Mesenchymal stem cell (in vitro differentiated cells and primary cell): ENCODE results near the gene FOXP1.

Experiments
- DNase-seq: peaks from one replicate; pipeline ENCODE4 v3.0.0-alpha.2; 2013
- H2AFZ ChIP-seq: one replicate; pipeline ENCODE4 v1.6.1; 2013; ENCODE audit warnings: low read depth, mild to moderate bottlenecking, control low read depth, inconsistent platforms, low read length, moderate library complexity
- H2AK5ac ChIP-seq: 2 replicates; pipeline ENCODE4 v1.6.1; 2013; ENCODE audit warnings: low read length, moderate library complexity, mild to moderate bottlenecking, inconsistent platforms; ENCODE audit not compliant: severe bottlenecking
- H2BK120ac ChIP-seq: one replicate; pipeline ENCODE4 v1.6.1; 2013; ENCODE audit warnings: low read depth, mild to moderate bottlenecking, inconsistent platforms, low read length, moderate library complexity
- H2BK12ac ChIP-seq, 2 experiments: one replicate each; pipeline ENCODE4 v1.6.1; 2013; ENCODE audit warnings: inconsistent platforms in 2 of 2, low read length in 2 of 2, mild to moderate bottlenecking in 2 of 2, moderate library complexity in 2 of 2, control low read depth in 1 of 2
- H2BK15ac ChIP-seq: one replicate; pipeline ENCODE4 v1.6.1; 2013; ENCODE audit warnings: mild to moderate bottlenecking, low read depth, inconsistent platforms; ENCODE audit not compliant: poor library complexity, severe bottlenecking
- H2BK5ac ChIP-seq: 2 replicates; pipeline ENCODE4 v1.6.1; 2013; ENCODE audit warnings: low read depth, mild to moderate bottlenecking, low read length, control low read depth, inconsistent platforms; ENCODE audit not compliant: poor library complexity, severe bottlenecking
- H3K14ac ChIP-seq, 2 experiments: one replicate each; pipeline ENCODE4 v1.6.1; 2013; ENCODE audit warnings: inconsistent platforms in 2 of 2, low read length in 2 of 2, control low read depth in 1 of 2, mild to moderate bottlenecking in 1 of 2, moderate library complexity in 1 of 2
- H3K18ac ChIP-seq, 2 experiments: one replicate each; pipeline ENCODE4 v1.6.1; 2013; ENCODE audit warnings: inconsistent platforms in 2 of 2, low read length in 2 of 2, control low read depth in 1 of 2, low read depth in 1 of 2, mild to moderate bottlenecking in 1 of 2
- H3K23ac ChIP-seq, 2 experiments: one replicate each; pipeline ENCODE4 v1.6.1; 2013; ENCODE audit warnings: inconsistent platforms in 2 of 2, low read length in 2 of 2, mild to moderate bottlenecking in 2 of 2, moderate library complexity in 2 of 2, control low read depth in 1 of 2
- H3K27ac ChIP-seq: 2 replicates; pipeline ENCODE4 v1.5.1; 2013; ENCODE audit warnings: mild to moderate bottlenecking, moderate library complexity, low read length, control low read depth, inconsistent platforms; ENCODE audit not compliant: poor library complexity, severe bottlenecking
- H3K27me3 ChIP-seq, 2 experiments: 2 replicates each; pipeline versions ENCODE4 v1.6.1 to v1.7.0; 2013; ENCODE audit warnings: low read length in 2 of 2, mild to moderate bottlenecking in 2 of 2, moderate library complexity in 2 of 2, control low read depth in 1 of 2, inconsistent platforms in 1 of 2; ENCODE audit not compliant: control insufficient read depth in 1 of 2, insufficient read depth in 1 of 2
- H3K36me3 ChIP-seq, 2 experiments: 2 replicates each; pipeline versions ENCODE4 v1.6.1 to v1.7.0; 2013; ENCODE audit warnings: low read length in 2 of 2, control low read depth in 1 of 2, inconsistent platforms in 1 of 2, low read depth in 1 of 2, mild to moderate bottlenecking in 1 of 2; ENCODE audit not compliant: insufficient read depth in 2 of 2, control insufficient read depth in 1 of 2
- H3K4ac ChIP-seq, 2 experiments: one replicate each; pipeline ENCODE4 v1.6.1; 2013; ENCODE audit warnings: inconsistent platforms in 2 of 2, low read length in 2 of 2, mild to moderate bottlenecking in 2 of 2, moderate library complexity in 2 of 2, control low read depth in 1 of 2, low read depth in 1 of 2
- H3K4me1 ChIP-seq: 2 replicates; pipeline ENCODE4 v1.6.1; 2013; ENCODE audit warnings: low read depth, low read length, control low read depth; ENCODE audit not compliant: control insufficient read depth, insufficient read depth
- H3K4me2 ChIP-seq: 2 replicates; pipeline ENCODE4 v1.6.1; 2013; ENCODE audit warnings: low read length, mild to moderate bottlenecking, inconsistent platforms; ENCODE audit not compliant: poor library complexity, severe bottlenecking
- H3K4me3 ChIP-seq, 2 experiments: 2 replicates each; pipeline versions ENCODE4 v1.5.1 to v1.7.0; 2013; ENCODE audit warnings: low read length in 2 of 2, mild to moderate bottlenecking in 2 of 2, control low read depth in 1 of 2, low read depth in 1 of 2; ENCODE audit not compliant: insufficient read depth in 1 of 2
- H3K79me1 ChIP-seq: replicated peaks from 2 replicates; pipeline ENCODE4 v1.6.1; 2013; ENCODE audit warnings: mild to moderate bottlenecking, control low read depth, low read length, inconsistent platforms; ENCODE audit not compliant: poor library complexity, severe bottlenecking
- H3K9ac ChIP-seq: 2 replicates; pipeline ENCODE4 v1.7.0; 2013; ENCODE audit warnings: mild to moderate bottlenecking, low read length, moderate library complexity
- H3K9me3 ChIP-seq: 2 replicates; pipeline ENCODE4 v1.7.0; 2013; ENCODE audit warnings: mild to moderate bottlenecking, low read length; ENCODE audit not compliant: control insufficient read depth
- H4K8ac ChIP-seq: one replicate; pipeline ENCODE4 v1.6.1; 2013; ENCODE audit warnings: inconsistent platforms, mild to moderate bottlenecking, low read length, moderate library complexity
- H4K91ac ChIP-seq: one replicate; pipeline ENCODE4 v1.6.1; 2013; ENCODE audit warnings: mild to moderate bottlenecking, low read length, inconsistent platforms
- WGBS: methylation state at CpG from one replicate; pipeline ENCODE4 v1.1.7; 2013; ENCODE audit warnings: mixed read lengths; 5-methylcytosine and 5-hydroxymethylcytosine counted together

The FOXP1 gene

DNA sequence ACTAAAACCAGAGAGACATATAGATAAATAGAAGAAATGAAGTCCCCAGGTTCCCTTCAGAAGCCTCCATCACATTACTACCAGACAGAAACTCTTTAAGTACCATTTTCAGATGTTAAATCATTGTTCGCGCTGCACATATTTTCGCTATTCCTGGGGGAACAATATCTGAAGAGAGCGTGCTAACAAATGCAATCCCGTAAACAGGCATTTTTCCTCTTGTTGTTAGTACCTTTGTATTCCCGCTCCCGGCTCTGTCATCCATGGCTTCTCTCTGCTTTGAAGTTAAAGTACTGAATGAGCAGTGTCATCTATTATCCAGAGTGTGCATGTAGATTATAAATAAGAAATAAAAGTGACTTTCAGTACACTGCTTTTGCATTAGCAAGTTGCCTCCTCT is 412.3 kb downstream of the FOXP1 start:
- Histone ChIP-seq H2BK15ac (no peak overlapping the region), H2AFZ (no peak overlapping the region)
- 90% methylated on average over 7 of the region's 7 CpGs for WGBS

GRCh38 chr3:71168880-71169411 is 414.6 kb downstream of the FOXP1 start:
- Histone ChIP-seq H2AFZ (no peak overlapping the region), H2BK12ac (no peak overlapping the region), H4K8ac (no peak overlapping the region), H4K91ac (no peak overlapping the region), H3K4me2 (no peak overlapping the region), H2BK15ac (no peak overlapping the region), H3K18ac (peak overlapping the region; percentile 13 to 61), H2BK5ac (no peak overlapping the region), H3K23ac (no peak overlapping the region), H2BK120ac (no peak overlapping the region), H2AK5ac (no peak overlapping the region), H3K9ac (peak overlapping the region; percentile 87), H3K4me1 (peaks cover 3% of the 10 kb centered on the region), H3K36me3 (peaks cover 0 to 3% of the 10 kb centered on the region in 2 experiments), H3K4me3 (no peak overlapping the region), H3K14ac (no peak overlapping the region), H3K79me1 (peaks cover 17% of the 10 kb centered on the region), H3K4ac (no peak overlapping the region), H3K9me3 (no peaks in the 10 kb centered on the region), H3K27ac (peak overlapping the region; percentile 34), H3K27me3 (no peaks in the 10 kb centered on the region)
- WGBS, result 32% methylated on average over 11 of the region's 11 CpGs
- peak; percentile 41 for DNase-seq

More for the DNA sequence above, 412.3 kb downstream of the FOXP1 start:
- Histone ChIP-seq H2BK120ac (no peak overlapping the region), H2BK12ac (no peak overlapping the region), H3K4me2 (no peak overlapping the region), H3K23ac (no peak overlapping the region), H3K4me3 (no peak overlapping the region), H3K14ac (no peak overlapping the region), H3K27me3 (no peaks in the 10 kb centered on the region), H3K9ac (no peak overlapping the region), H3K4me1 (peaks cover 4% of the 10 kb centered on the region), H3K27ac (no peak overlapping the region), H3K36me3 (peaks cover 0 to 4% of the 10 kb centered on the region in 2 experiments), H2BK5ac (no peak overlapping the region), H3K18ac (no peak overlapping the region), H3K9me3 (no peaks in the 10 kb centered on the region), H3K4ac (no peak overlapping the region), H3K79me1 (peaks cover 19% of the 10 kb centered on the region), H2AK5ac (no peak overlapping the region), H4K91ac (no peak overlapping the region), H4K8ac (no peak overlapping the region)
- no peak for DNase-seq

- peak overlapping the region; percentile 12 for H3K27ac ChIP-seq
- no peak overlapping the region for H2BK5ac ChIP-seq
- H4K91ac ChIP-seq, result no peak overlapping the region
- H3K4ac ChIP-seq, result no peak overlapping the region
- no peaks in the 10 kb centered on the region for H3K27me3 ChIP-seq
- H3K9ac ChIP-seq, result peak overlapping the region; percentile 87
- peaks cover 13% of the 10 kb centered on the region for H3K79me1 ChIP-seq
- no peak overlapping the region for H2AK5ac ChIP-seq
- H2BK15ac ChIP-seq, result no peak overlapping the region
- H3K4me2 ChIP-seq, result no peak overlapping the region
- H3K23ac ChIP-seq, result no peak overlapping the region
- H3K4me1 ChIP-seq, result peaks cover 3% of the 10 kb centered on the region
- no peak overlapping the region for H2BK120ac ChIP-seq
- 28% methylated on average over 3 of the region's 6 CpGs for WGBS
- no peak overlapping the region for H2AFZ ChIP-seq
- H3K18ac ChIP-seq, result no peak overlapping the region
- peak; percentile 72 for DNase-seq
- H4K8ac ChIP-seq, result no peak overlapping the region
- H3K9me3 ChIP-seq, result no peaks in the 10 kb centered on the region
- H2BK12ac ChIP-seq, result no peak overlapping the region
- H3K36me3 ChIP-seq, result peaks cover 0 to 3% of the 10 kb centered on the region in 2 experiments
- no peak overlapping the region for H3K4me3 ChIP-seq
- H3K14ac ChIP-seq, result no peak overlapping the region
These were observed 415.3 kb downstream of the FOXP1 start for GRCh38 chr3:71168121-71168721.

DNA sequence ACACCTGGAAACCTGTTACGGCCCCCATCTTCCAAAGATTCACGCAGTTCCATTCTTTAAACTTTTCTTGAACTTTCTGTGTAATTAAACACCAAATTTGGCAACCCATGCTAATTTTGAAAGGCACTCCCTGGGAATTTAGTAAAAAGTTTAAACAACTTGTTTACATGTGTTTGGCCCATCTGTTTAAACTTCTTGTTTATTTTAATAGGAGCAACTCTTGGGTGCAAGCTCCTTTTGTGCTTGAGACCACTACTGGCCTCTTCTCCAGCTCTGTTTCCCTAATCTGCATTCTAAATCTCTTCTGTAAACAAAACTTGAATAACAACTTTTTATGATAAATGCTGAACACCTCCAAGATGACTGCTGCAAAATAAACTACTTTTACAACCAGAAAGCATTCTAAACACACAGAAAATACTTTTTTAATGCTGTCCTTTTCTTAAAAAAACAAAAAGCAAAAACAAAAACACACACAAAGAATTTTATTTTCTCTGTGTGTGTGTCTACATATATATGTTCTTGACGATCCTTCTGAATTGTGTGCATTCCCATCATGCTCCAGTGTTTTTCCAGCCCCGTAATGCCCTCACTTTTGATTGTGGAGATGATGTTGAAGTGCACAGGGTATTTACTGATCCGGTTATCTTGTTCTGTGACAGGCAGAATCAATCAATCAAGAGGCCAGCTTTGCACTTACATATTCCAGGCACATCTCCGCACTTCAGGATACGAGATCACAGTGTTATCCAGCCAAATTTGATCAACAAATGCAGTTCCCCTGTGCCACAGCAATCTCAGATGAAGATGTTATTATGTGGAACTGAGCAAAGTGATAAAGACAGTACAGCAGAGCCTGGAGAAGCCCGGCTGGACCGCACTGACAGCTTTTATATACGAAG is 416.9 kb downstream of the FOXP1 start:
- 59% methylated on average over 10 of the region's 10 CpGs for WGBS
- H2BK120ac ChIP-seq, result no peak overlapping the region
- no peak overlapping the region for H4K91ac ChIP-seq
- H4K8ac ChIP-seq, result no peak overlapping the region
- H3K4me3 ChIP-seq, result no peak overlapping the region
- peak; percentile 35 for DNase-seq
- no peak overlapping the region for H3K9ac ChIP-seq
- H3K4ac ChIP-seq, result no peak overlapping the region
- no peak overlapping the region for H2AK5ac ChIP-seq
- no peaks in the 10 kb centered on the region for H3K9me3 ChIP-seq
- H3K18ac ChIP-seq, result peak overlapping the region in 1 of 2 experiments; percentile 16
- H3K36me3 ChIP-seq, result peaks cover 0 to 3% of the 10 kb centered on the region in 2 experiments
- H3K4me1 ChIP-seq, result peaks cover 3% of the 10 kb centered on the region
- no peaks in the 10 kb centered on the region for H3K27me3 ChIP-seq
- H2AFZ ChIP-seq, result no peak overlapping the region
- H2BK12ac ChIP-seq, result no peak overlapping the region
- H3K27ac ChIP-seq, result no peak overlapping the region
- no peak overlapping the region for H3K14ac ChIP-seq
- no peak overlapping the region for H2BK5ac ChIP-seq
- H3K23ac ChIP-seq, result no peak overlapping the region
- H3K79me1 ChIP-seq, result peaks cover 6% of the 10 kb centered on the region
- no peak overlapping the region for H3K4me2 ChIP-seq
- no peak overlapping the region for H2BK15ac ChIP-seq
